Measurements from ENCODE around the gene GIPR. TPM values are rescaled to one million over a fixed set of nuclear protein-coding genes. Genes with fewer than 3 reads are reported as not detected.

Gene GIPR
- total RNA-seq, 1 donor from 2014 or later: 1.3 TPM

GRCh38 chr19:45729800-45730290, 61.8 kb downstream of the GIPR start:
- no peak for DNase-seq (ENCODE audit: low spot score)
- peak overlapping the region; percentile 98 for H3K4me3 Mint-ChIP-seq (ENCODE audit: unreplicated experiment)
- no peaks in the 10 kb centered on the region for H3K27me3 Mint-ChIP-seq (ENCODE audit: low read depth)
- peak overlapping the region; percentile 94 for H3K27ac Mint-ChIP-seq (ENCODE audit: unreplicated experiment)
- H3K4me1 Mint-ChIP-seq (ENCODE audit: low read depth): peaks cover 20% of the 10 kb centered on the region
- H3K36me3 Mint-ChIP-seq (ENCODE audit: low read depth): no peaks in the 10 kb centered on the region
- no peak for TF ChIP-seq CTCF (IDR thresholded peaks at IDR 0.05)
- H3K9me3 Mint-ChIP-seq (ENCODE audit: low read depth): no peaks in the 10 kb centered on the region

- TF ChIP-seq CTCF (IDR thresholded peaks at IDR 0.05): peak; percentile 37
- Mint-ChIP-seq H3K4me3 (ENCODE audit: unreplicated experiment) (peak within 1 kb of the TSS; percentile 98), H3K27me3 (ENCODE audit: low read depth) (no peaks in the 10 kb centered on the region), H3K9me3 (ENCODE audit: low read depth) (no peaks in the 10 kb centered on the region), H3K4me1 (ENCODE audit: low read depth) (peaks cover 20% of the 10 kb centered on the region), H3K36me3 (ENCODE audit: low read depth) (no peaks in the 10 kb centered on the region), H3K27ac (ENCODE audit: unreplicated experiment) (peak within 1 kb of the TSS; percentile 94)
- peak; percentile 98 for DNase-seq (ENCODE audit: low spot score)
These were observed 62.6 kb downstream of the GIPR start, which contains the start of gene FBXO46 for GRCh38 chr19:45730368-45731288. TSS of gene FBXO46 (minus strand) at chr19:45730896. CDS start at chr19:45713495, 17,401 bp downstream.

Small RNA genes within 50 kb of the gene (microRNA-seq; reads per million reads assigned to microRNA genes)
- gene MIR330 (ENCODE audit: borderline number of aligned reads) (264 reads per million, percentile 68 among the genes with 10 or more reads in this experiment), gene MIR642A (ENCODE audit: borderline number of aligned reads) (not detected), gene MIR642B (ENCODE audit: borderline number of aligned reads) (not detected)

Other genes with a start within 250 kb of the GIPR start
- gene ERCC1, start 244.3 kb upstream of the GIPR start, total RNA-seq: 72.4 to 93.1 TPM (median 77.9 TPM) in 3 replicates
- 25.5 to 50.9 TPM (median 43.8 TPM) in 3 replicates for gene FOSB, start 200.2 kb upstream of the GIPR start, total RNA-seq
- 11.5 to 16.0 TPM (median 13.7 TPM) in 3 replicates for gene RTN2, start 171.2 kb upstream of the GIPR start, total RNA-seq
- gene PPM1N, start 169.8 kb upstream of the GIPR start, total RNA-seq: 0.52 to 0.63 TPM in 2 of 3 replicates, not detected in the other
- gene VASP, start 160.7 kb upstream of the GIPR start, total RNA-seq: 65.6 to 145 TPM (median 142 TPM) in 3 replicates
- gene OPA3, start 83.4 kb upstream of the GIPR start, total RNA-seq: 14.8 to 19.8 TPM (median 14.8 TPM) in 3 replicates
- gene GPR4, start 66.0 kb upstream of the GIPR start, total RNA-seq: not detected in 3 replicates
- gene EML2, start 28.8 kb upstream of the GIPR start, total RNA-seq: 20.5 to 28.3 TPM (median 22.4 TPM) in 3 replicates
- 310 to 361 TPM (median 314 TPM) in 3 replicates for gene SNRPD2, start 23.7 kb downstream of the GIPR start, total RNA-seq
- gene QPCTL, start 24.4 kb downstream of the GIPR start, total RNA-seq: 11.9 to 13.7 TPM (median 13.4 TPM) in 3 replicates
- 12.7 to 14.8 TPM (median 14.3 TPM) in 3 replicates for gene FBXO46, start 62.7 kb downstream of the GIPR start, total RNA-seq
- not detected in 3 replicates for gene MEIOSIN, start 65.2 kb downstream of the GIPR start, total RNA-seq
- gene SIX5, start 101.0 kb downstream of the GIPR start, total RNA-seq: 29.3 to 33.8 TPM (median 33.0 TPM) in 3 replicates
- 95.0 to 176 TPM (median 162 TPM) in 3 replicates for gene DMPK, start 114.3 kb downstream of the GIPR start, total RNA-seq
- gene DMWD, start 124.6 kb downstream of the GIPR start, total RNA-seq: 77.6 to 83.0 TPM (median 79.4 TPM) in 3 replicates
- 0.15 TPM in 1 of 3 replicates, not detected in the others for gene RSPH6A, start 147.1 kb downstream of the GIPR start, total RNA-seq
- 56.5 to 63.3 TPM (median 58.0 TPM) in 3 replicates for gene SYMPK, start 194.9 kb downstream of the GIPR start, total RNA-seq
- not detected in 3 replicates for gene FOXA3, start 196.1 kb downstream of the GIPR start, total RNA-seq
- gene IRF2BP1, start 217.9 kb downstream of the GIPR start, total RNA-seq: 24.9 to 30.5 TPM (median 28.6 TPM) in 3 replicates
- 11.9 to 13.1 TPM (median 12.5 TPM) in 3 replicates for gene MYPOP, start 234.4 kb downstream of the GIPR start, total RNA-seq
- gene NANOS2, start 246.6 kb downstream of the GIPR start, total RNA-seq: not detected in 3 replicates

Data from chondrocyte (in vitro differentiated cells).